ENCODE measurements around the gene APEH. TPM values are rescaled to one million over a fixed set of nuclear protein-coding genes. Genes with fewer than 3 reads are reported as not detected.

Gene APEH
- total RNA-seq, 1 experiment from 2014 or later, result 246 TPM

- no TSS peak for BruUV-seq (replicated peaks)
- Histone ChIP-seq H3K27me3 (ENCODE audit: insufficient read depth, low read length) (no peaks in the 10 kb centered on the region), H3K4me3 (replicated peaks in 1 of 2; ENCODE audit: low read depth in 1 of 2, low read length in 2 of 2) (no peak overlapping the region), H4K20me1 (ENCODE audit: insufficient read depth) (no peaks in the 10 kb centered on the region), H3K79me2 (ENCODE audit: insufficient read depth, low read length) (no peaks in the 10 kb centered on the region), H3K4me2 (ENCODE audit: low read length) (no peak overlapping the region), H3K9ac (ENCODE audit: low read length) (no peak overlapping the region), H3K4me1 (ENCODE audit: control insufficient read depth in 1 of 2, insufficient read depth in 2 of 2, low read length in 2 of 2) (peaks cover 0 to 13% of the 10 kb centered on the region in 2 experiments; a peak in 1 of 4 replicates), H3K9me3 (ENCODE audit: control insufficient read depth in 1 of 2, insufficient read depth in 1 of 2, low read depth in 1 of 2, low read length in 2 of 2) (no peaks in the 10 kb centered on the region), H2AFZ (ENCODE audit: low read depth, low read length, poor library complexity, severe bottlenecking) (no peak overlapping the region), H3K9me2 (ENCODE audit: insufficient read depth) (no peaks in the 10 kb centered on the region), H3K36me3 (ENCODE audit: control insufficient read depth in 1 of 2, insufficient read depth in 2 of 2, low read length in 2 of 2) (no peaks in the 10 kb centered on the region), H3K27ac (ENCODE audit: low read depth, low read length) (no peak overlapping the region)
- no peak for TF ChIP-seq CEBPB (IDR thresholded peaks at IDR 0.05; ENCODE audit: low read depth)
- no peak for TF ChIP-seq SP1 (IDR thresholded peaks at IDR 0.05; ENCODE audit: low read depth)
- no peak for TF ChIP-seq JUND (IDR thresholded peaks at IDR 0.05)
- ChIA-PET POLR2A (no interaction called here), RAD21 (ENCODE audit: low non-redundant PET in 1 of 2, low total read pairs in 2 of 2, uncharacterized antibody in 2 of 2, unreplicated experiment in 2 of 2) (no interaction called here), CTCF (no interaction called here)
- no peak for ATAC-seq
- no peak for DNase-seq (ENCODE audit: low read depth, low spot score)
- intact Hi-C loops (cut with micrococcal nuclease), result no loop called here
These were observed 12.9 kb upstream of the APEH start for GRCh38 chr3:49661281-49661680.

- Histone ChIP-seq H4K20me1 (ENCODE audit: insufficient read depth) (no peaks in the 10 kb centered on the region), H3K79me2 (ENCODE audit: insufficient read depth, low read length) (no peaks in the 10 kb centered on the region), H3K36me3 (ENCODE audit: control insufficient read depth in 1 of 2, insufficient read depth in 2 of 2, low read length in 2 of 2) (no peaks in the 10 kb centered on the region), H3K4me1 (ENCODE audit: control insufficient read depth in 1 of 2, insufficient read depth in 2 of 2, low read length in 2 of 2) (peaks cover 0 to 13% of the 10 kb centered on the region in 2 experiments; a peak in 1 of 4 replicates), H3K4me2 (ENCODE audit: low read length) (no peak overlapping the region), H3K9me3 (ENCODE audit: control insufficient read depth in 1 of 2, insufficient read depth in 1 of 2, low read depth in 1 of 2, low read length in 2 of 2) (no peaks in the 10 kb centered on the region), H2AFZ (ENCODE audit: low read depth, low read length, poor library complexity, severe bottlenecking) (no peak overlapping the region), H3K27ac (ENCODE audit: low read depth, low read length) (no peak overlapping the region), H3K9me2 (ENCODE audit: insufficient read depth) (no peaks in the 10 kb centered on the region), H3K27me3 (ENCODE audit: insufficient read depth, low read length) (no peaks in the 10 kb centered on the region), H3K4me3 (replicated peaks in 1 of 2; ENCODE audit: low read depth in 1 of 2, low read length in 2 of 2) (no peak overlapping the region), H3K9ac (ENCODE audit: low read length) (no peak overlapping the region)
- ATAC-seq (no peak), DNase-seq (ENCODE audit: low read depth, low spot score) (no peak)
- ChIA-PET POLR2A (no interaction called here), RAD21 (ENCODE audit: low non-redundant PET in 1 of 2, low total read pairs in 2 of 2, uncharacterized antibody in 2 of 2, unreplicated experiment in 2 of 2) (no interaction called here), CTCF (no interaction called here)
- no peak for TF ChIP-seq CEBPB (IDR thresholded peaks at IDR 0.05; ENCODE audit: low read depth)
- TF ChIP-seq SIN3A (IDR thresholded peaks at IDR 0.05; ENCODE audit: low read depth), result no peak
- TF ChIP-seq ELF1 (IDR thresholded peaks at IDR 0.05; ENCODE audit: borderline replicate concordance, low read depth), result no peak
- TF ChIP-seq EZH2 (IDR thresholded peaks at IDR 0.05), result no peak
- no peak for TF ChIP-seq RAD21 (IDR thresholded peaks at IDR 0.05; ENCODE audit: low read depth)
- TF ChIP-seq ZFX (IDR thresholded peaks at IDR 0.05), result no peak
- TF ChIP-seq ZBTB33 (IDR thresholded peaks at IDR 0.05; ENCODE audit: extremely low read depth, insufficient replicate concordance, low read length), result no peak
- TF ChIP-seq ATF3 (IDR thresholded peaks at IDR 0.05), result no peak
- no peak for TF ChIP-seq POLR2AphosphoS5 (IDR thresholded peaks at IDR 0.05; ENCODE audit: low read depth, low read length)
- TF ChIP-seq JUND (IDR thresholded peaks at IDR 0.05), result no peak
- TF ChIP-seq EZH2phosphoT487 (IDR thresholded peaks at IDR 0.05; ENCODE audit: borderline replicate concordance), result no peak
- no peak for TF ChIP-seq EGR1 (IDR thresholded peaks at IDR 0.05; ENCODE audit: low read depth)
- intact Hi-C loops (cut with micrococcal nuclease), result no loop called here
- no TSS peak for BruUV-seq (replicated peaks)
These were observed 12.1 kb upstream of the APEH start for GRCh38 chr3:49662021-49662420.

Data from HCT116 (cell line).